ENCODE results near the gene PTPRD. TPM values are rescaled to one million over a fixed set of nuclear protein-coding genes. Genes with fewer than 3 reads are reported as not detected.

Gene PTPRD
- total RNA-seq, 4 donors from 2014 or later = 19.6 to 78.9 (median 45.6) TPM

- Histone ChIP-seq H3K27me3 (no peaks in the 10 kb centered on the region), H3K4me3 (replicated peaks in 1 of 3) (no peak overlapping the region), H3K4me1 (no peaks in the 10 kb centered on the region), H3K36me3 (no peaks in the 10 kb centered on the region), H3K27ac (no peak overlapping the region), H3K9me3 (no peaks in the 10 kb centered on the region)
- no peak for DNase-seq
- intact Hi-C loops (cut with DNase I) = no loop called here
- TF ChIP-seq POLR2A (IDR thresholded peaks at IDR 0.05) (no peak), CTCF (IDR thresholded peaks at IDR 0.05) (no peak)
- whole genome bisulfite sequencing, 2 donors = 0 to 93% methylated on average over 1 of the region's 1 CpG
These were observed 2195.5 kb downstream of the PTPRD start for GRCh38 chr9:8417341-8417740.

GRCh38 chr9:8412327-8412726, 2200.5 kb downstream of the PTPRD start:
- Histone ChIP-seq H3K4me3 (replicated peaks in 1 of 3) (no peak overlapping the region), H3K4me1 (no peaks in the 10 kb centered on the region), H3K27me3 (no peaks in the 10 kb centered on the region), H3K9me3 (no peaks in the 10 kb centered on the region), H3K27ac (no peak overlapping the region), H3K36me3 (no peaks in the 10 kb centered on the region)
- TF ChIP-seq POLR2A (IDR thresholded peaks at IDR 0.05) = no peak
- no peak for TF ChIP-seq CTCF (IDR thresholded peaks at IDR 0.05)
- intact Hi-C loops (cut with DNase I) = no loop called here
- 94 to 97% methylated on average over 3 of the region's 3 CpGs for WGBS, 2 donors
- DNase-seq = no peak

- Histone ChIP-seq H3K36me3 (no peaks in the 10 kb centered on the region), H3K9me3 (no peaks in the 10 kb centered on the region), H3K4me1 (no peaks in the 10 kb centered on the region), H3K4me3 (replicated peaks in 1 of 3) (no peak overlapping the region), H3K27ac (no peak overlapping the region), H3K27me3 (no peaks in the 10 kb centered on the region)
- TF ChIP-seq CTCF (IDR thresholded peaks at IDR 0.05) = no peak
- TF ChIP-seq POLR2A (IDR thresholded peaks at IDR 0.05) = no peak
- no peak for DNase-seq
- intact Hi-C loops (cut with DNase I) = no loop called here
- WGBS, 2 donors = 70 to 75% methylated on average over 9 of the region's 9 CpGs
These were observed 2204.1 kb downstream of the PTPRD start for GRCh38 chr9:8408575-8409190.

- H3K27ac ChIP-seq = no peak overlapping the region
- H3K36me3 ChIP-seq = no peaks in the 10 kb centered on the region
- no peaks in the 10 kb centered on the region for H3K4me1 ChIP-seq
- TF ChIP-seq CTCF (IDR thresholded peaks at IDR 0.05) (no peak), POLR2A (IDR thresholded peaks at IDR 0.05) (no peak)
- no peak overlapping the region for H3K4me3 ChIP-seq (replicated peaks in 1 of 3)
- DNase-seq = no peak
- WGBS, 2 donors = 77 to 79% methylated on average over 6 of the region's 6 CpGs
- no peaks in the 10 kb centered on the region for H3K27me3 ChIP-seq
- H3K9me3 ChIP-seq = no peaks in the 10 kb centered on the region
- intact Hi-C loops (cut with DNase I) = no loop called here
These were observed 2210.7 kb downstream of the PTPRD start for GRCh38 chr9:8401961-8402705.

- TF ChIP-seq POLR2A (IDR thresholded peaks at IDR 0.05) (no peak), CTCF (IDR thresholded peaks at IDR 0.05) (no peak)
- H3K9me3 ChIP-seq = no peaks in the 10 kb centered on the region
- no peak overlapping the region for H3K27ac ChIP-seq
- DNase-seq = no peak
- WGBS, 2 donors = 79 to 89% methylated on average over 1 of the region's 1 CpG
- intact Hi-C loops (cut with DNase I) = no loop called here
- H3K27me3 ChIP-seq = no peaks in the 10 kb centered on the region
- H3K4me1 ChIP-seq = no peaks in the 10 kb centered on the region
- H3K4me3 ChIP-seq (replicated peaks in 1 of 3) = no peak overlapping the region
- no peaks in the 10 kb centered on the region for H3K36me3 ChIP-seq
These were observed 2212.4 kb downstream of the PTPRD start for GRCh38 chr9:8400378-8400777.

Measured in thyroid gland (tissue), 4 donors.